ENCODE measurements around the gene LHX2. TPM values are rescaled to one million over a fixed set of nuclear protein-coding genes. Genes with fewer than 3 reads are reported as not detected.

Gene LHX2
- total and polyA plus RNA-seq, 2 experiments from 2014 or later: 1.7 TPM; not detected in 1

- Histone ChIP-seq H3K36me3 (ENCODE audit: insufficient read depth) (no peaks in the 10 kb centered on the region), H3K79me2 (replicated peaks; ENCODE audit: insufficient read depth) (no peaks in the 10 kb centered on the region), H3K27ac (ENCODE audit: low read depth) (no peak overlapping the region), H4K20me1 (replicated peaks; ENCODE audit: insufficient read depth) (peaks cover 19% of the 10 kb centered on the region), H3K4me3 (peak overlapping the region; percentile 68), H3K9me2 (ENCODE audit: insufficient read depth) (no peaks in the 10 kb centered on the region), H3K4me2 (peak overlapping the region; percentile 99), H3F3A (replicated peaks; ENCODE audit: low read depth) (peaks cover 38% of the 10 kb centered on the region), H3K4me1 (ENCODE audit: insufficient read depth) (peaks cover 46% of the 10 kb centered on the region), H3K27me3 (ENCODE audit: insufficient read depth) (peaks cover 100% of the 10 kb centered on the region), H2AFZ (no peak overlapping the region; the same call in 1 of the 2 replicates)
- Mint-ChIP-seq H3K27ac (no peak overlapping the region), H3K4me1 (peaks cover 43% of the 10 kb centered on the region), H3K36me3 (ENCODE audit: low read depth) (peaks cover 5% of the 10 kb centered on the region; the same call in 1 of the 3 replicates), H3K9me3 (peaks cover 7% of the 10 kb centered on the region; the same call in 1 of the 3 replicates), H3K4me3 (peak overlapping the region; percentile 66), H3K27me3 (ENCODE audit: insufficient read depth, low read depth, poor library complexity) (peaks cover 91% of the 10 kb centered on the region)
- DNase-seq (ENCODE audit: low spot score) (no peak), ATAC-seq (no peak)
- peak; percentile 100 for TF ChIP-seq EZH2 (IDR thresholded peaks at IDR 0.05; ENCODE audit: low read depth, unreplicated experiment)
- peak; percentile 96 for TF ChIP-seq EZH2phosphoT487 (IDR thresholded peaks at IDR 0.05; ENCODE audit: unreplicated experiment)
- no peak for TF ChIP-seq NANOG (IDR thresholded peaks at IDR 0.05; ENCODE audit: borderline replicate concordance)
Measured at GRCh38 chr9:124016175-124017050, 4.8 kb downstream of the LHX2 start.

- Mint-ChIP-seq H3K4me3 (peak overlapping the region; percentile 66), H3K36me3 (ENCODE audit: low read depth) (peaks cover 6% of the 10 kb centered on the region; the same call in 1 of the 3 replicates), H3K27ac (no peak overlapping the region), H3K9me3 (peaks cover 7% of the 10 kb centered on the region; the same call in 1 of the 3 replicates), H3K27me3 (ENCODE audit: insufficient read depth, low read depth, poor library complexity) (peaks cover 96% of the 10 kb centered on the region), H3K4me1 (peaks cover 49% of the 10 kb centered on the region)
- TF ChIP-seq EZH2 (IDR thresholded peaks at IDR 0.05; ENCODE audit: low read depth, unreplicated experiment) (peak; percentile 99), POLR2AphosphoS5 (IDR thresholded peaks at IDR 0.05; ENCODE audit: low read depth) (no peak), CTCF (conservative IDR thresholded peaks at IDR 0.05; ENCODE audit: low read depth in 2 of 2) (no peak), EZH2phosphoT487 (IDR thresholded peaks at IDR 0.05; ENCODE audit: unreplicated experiment) (peak; percentile 98), STAT1 (IDR thresholded peaks at IDR 0.05; ENCODE audit: unreplicated experiment) (no peak), ZNF331 (CRISPR knock-in tag; IDR thresholded peaks at IDR 0.05; ENCODE audit: low read depth) (no peak), ETS1 (IDR thresholded peaks at IDR 0.05) (no peak)
- no peaks in the 10 kb centered on the region for H3K79me2 ChIP-seq (replicated peaks; ENCODE audit: insufficient read depth)
- H3F3A ChIP-seq (replicated peaks; ENCODE audit: low read depth): peaks cover 39% of the 10 kb centered on the region
- H2AFZ ChIP-seq: peak overlapping the region; percentile 94
- peak overlapping the region; percentile 68 for H3K4me3 ChIP-seq
- ATAC-seq (no peak; the same call in 2 of the 3 replicates), DNase-seq (ENCODE audit: low spot score) (peak; percentile 54)
- peaks cover 22% of the 10 kb centered on the region for H4K20me1 ChIP-seq (replicated peaks; ENCODE audit: insufficient read depth)
- peak overlapping the region; percentile 99 for H3K4me2 ChIP-seq
- H3K27ac ChIP-seq (ENCODE audit: low read depth): no peak overlapping the region
- H3K27me3 ChIP-seq (ENCODE audit: insufficient read depth): peaks cover 100% of the 10 kb centered on the region
- peaks cover 48% of the 10 kb centered on the region for H3K4me1 ChIP-seq (ENCODE audit: insufficient read depth)
- no peaks in the 10 kb centered on the region for H3K9me2 ChIP-seq (ENCODE audit: insufficient read depth)
- no peaks in the 10 kb centered on the region for H3K36me3 ChIP-seq (ENCODE audit: insufficient read depth)
Measured at GRCh38 chr9:124017051-124017928, 5.7 kb downstream of the LHX2 start.

Measured in GM23338 (cell line).